GM12892 (cell line): ENCODE measurements around the gene SREBF1.

Experiments
- POLR2A ChIP-seq: IDR thresholded peaks from 2 replicates; pipeline ENCODE4 v1.6.1; 2011; ENCODE audit warnings: low read depth, low read length, control low read depth
- POLR2AphosphoS5 ChIP-seq: IDR thresholded peaks from 2 replicates; pipeline ENCODE4 v1.6.1; 2011; ENCODE audit warnings: low read depth, low read length, control low read depth
- TAF1 ChIP-seq: IDR thresholded peaks from 2 replicates; pipeline ENCODE4 v1.6.1; 2011; ENCODE audit warnings: low read depth, mild to moderate bottlenecking, control low read depth, low read length, borderline replicate concordance

DNA sequence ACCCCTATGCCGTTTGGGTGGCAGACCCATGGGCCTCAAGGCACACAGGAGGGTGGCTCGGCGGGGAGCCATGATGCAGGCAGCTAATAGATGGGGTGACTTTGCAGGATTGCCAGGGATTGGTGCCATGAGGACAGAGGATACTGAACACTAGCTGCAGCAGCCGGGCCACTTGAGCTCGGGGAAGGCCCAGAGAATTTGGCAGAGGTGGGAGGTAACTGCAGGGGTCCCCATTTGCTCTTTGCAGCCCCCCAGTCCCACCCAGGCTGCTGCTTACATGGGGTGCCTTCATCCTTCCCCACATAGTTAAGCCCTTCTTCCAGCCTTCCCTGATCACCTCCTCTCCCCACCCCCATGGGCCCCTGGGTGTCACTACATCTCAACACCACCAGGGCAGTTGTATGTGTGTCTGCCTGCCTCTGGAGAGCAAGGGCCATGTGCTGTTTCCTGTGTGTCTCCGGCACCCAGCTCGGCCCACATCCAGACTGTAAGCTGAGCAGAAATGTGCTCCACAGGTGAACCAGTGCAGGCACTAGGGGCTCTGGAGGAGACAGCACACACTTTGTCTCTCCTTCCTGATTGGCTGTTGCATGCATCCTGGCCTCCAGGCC, 52.0 kb downstream of the SREBF1 start:
- TF ChIP-seq POLR2AphosphoS5 (no peak), POLR2A (no peak), TAF1 (no peak)
